A549 (cell line): ENCODE data around the gene ASF1A. TPM values are rescaled to one million over a fixed set of nuclear protein-coding genes. Genes with fewer than 3 reads are reported as not detected.

Source experiments
- ATAC-seq, 2 experiments: fragments of 200-7000 bp in 1 of 2; fragments of >200 bp in 1 of 2; cut with Nextera tagmentation in 1 of 2; cut with Tn5 transposase in 1 of 2; 3 replicates each; pipeline versions ENCODE4 v1.8.0 to v1.9.1; 2018 to 2020; ENCODE audit warnings: mild to moderate bottlenecking in 1 of 2, moderate library complexity in 1 of 2
- CTCF ChIA-PET: fragments of 300-600 bp; sonication (Branson Sonifier 250); formaldehyde crosslinking; extraction: SDS; loops from one replicate; lab custom pipeline; 2021; ENCODE audit warnings: antibody characterized with exemption, inconsistent platforms; lab: Yijun Ruan, JAX
- POLR2A ChIA-PET: fragments of 350-600 bp; formaldehyde crosslinking; extraction: SDS; loops from one replicate; lab custom pipeline; 2021; ENCODE audit warnings: antibody characterized with exemption, inconsistent platforms; lab: Yijun Ruan, JAX
- DNase-seq, 2 experiments: peaks; one replicate each; pipeline versions ENCODE4 v3.0.0 to v3.0.0-alpha.2; 2011 to 2016; ENCODE audit warnings: low read depth in 1 of 2, low spot score in 1 of 2
- FAIRE-seq: peaks from 2 replicates; lab custom pipeline; 2011; peaks lifted over from hg19 to GRCh38; lab: Jason Lieb, UNC
- H3K27ac ChIP-seq, 2 experiments: fragments of >200 bp; sonication (Bioruptor Twin); formaldehyde crosslinking; 3 replicates each; pipeline ENCODE4 v1.5.1; 2016 to 2017
- H3K4me1 ChIP-seq: fragments of >200 bp; sonication (Bioruptor Twin); formaldehyde crosslinking; 3 replicates; pipeline ENCODE4 v1.6.1; 2016
- H3K4me2 ChIP-seq: fragments of >200 bp; sonication (Bioruptor Twin); formaldehyde crosslinking; 3 replicates; pipeline ENCODE4 v1.6.1; 2016
- H3K4me3 ChIP-seq: fragments of >200 bp; sonication (Bioruptor Twin); formaldehyde crosslinking; 3 replicates; pipeline ENCODE4 v1.5.1; 2016
- H3K9me3 ChIP-seq: fragments of >200 bp; sonication (Bioruptor Twin); formaldehyde crosslinking; 3 replicates; pipeline ENCODE4 v1.6.1; 2016
- BCL3 ChIP-seq: fragments of >200 bp; sonication (Bioruptor Twin); formaldehyde crosslinking; IDR thresholded peaks from 3 replicates; pipeline ENCODE4 v1.6.1; 2016
- CBX2 ChIP-seq: fragments of 200-600 bp; sonication (generic); IDR thresholded peaks from 2 replicates; pipeline ENCODE4 v1.6.1; 2016; ENCODE audit warnings: low read depth, mild to moderate bottlenecking, borderline replicate concordance
- CBX8 ChIP-seq: fragments of 200-600 bp; sonication (generic); IDR thresholded peaks from 2 replicates; pipeline ENCODE4 v1.6.1; 2016
- CEBPB ChIP-seq, 2 experiments: fragments of >200 bp in 1 of 2; sonication (Bioruptor Twin) in 1 of 2; formaldehyde crosslinking in 1 of 2; IDR thresholded peaks; 2 replicates each; pipeline ENCODE4 v1.6.1; 2012 to 2016
- CHD2 ChIP-seq: fragments of 150-350 bp; IDR thresholded peaks from 2 replicates; pipeline ENCODE4 v1.6.1; 2014; ENCODE audit warnings: low read length; ENCODE audit not compliant: partially characterized antibody
- EHF ChIP-seq: fragments of 250-450 bp; sonication (Bioruptor Pico); IDR thresholded peaks from 2 replicates; pipeline ENCODE4 v1.5.0; 2020; ENCODE audit warnings: mild to moderate bottlenecking
- ELK1 ChIP-seq: fragments of 150-350 bp; IDR thresholded peaks from 2 replicates; pipeline ENCODE4 v1.6.1; 2014; ENCODE audit warnings: low read depth, mild to moderate bottlenecking, low read length
- ESRRA ChIP-seq: fragments of 150-350 bp; IDR thresholded peaks from 2 replicates; pipeline ENCODE4 v1.6.1; 2014; ENCODE audit warnings: mild to moderate bottlenecking, low read length, borderline replicate concordance
- FOSL2 ChIP-seq, 2 experiments: fragments of 450-650 bp in 1 of 2; fragments of >200 bp in 1 of 2; sonication (Bioruptor Twin) in 1 of 2; formaldehyde crosslinking; IDR thresholded peaks; 2 replicates each; pipeline versions ENCODE4 v1.5.0 to v1.6.1; 2016 to 2020; ENCODE audit warnings: mild to moderate bottlenecking in 1 of 2, moderate library complexity in 1 of 2
- HOXA7 ChIP-seq: fragments of 250-450 bp; sonication (Bioruptor Pico); IDR thresholded peaks from 2 replicates; pipeline ENCODE4 v1.5.0; 2020; ENCODE audit warnings: mild to moderate bottlenecking, moderate library complexity
- JUNB ChIP-seq: fragments of >200 bp; sonication (Bioruptor Twin); formaldehyde crosslinking; IDR thresholded peaks from 2 replicates; pipeline ENCODE4 v1.6.1; 2016
- MAFK ChIP-seq: fragments of 450-650 bp; IDR thresholded peaks from 2 replicates; pipeline ENCODE4 v1.6.1; 2014; ENCODE audit not compliant: partially characterized antibody
- NFE2L2 ChIP-seq: fragments of 150-350 bp; conservative IDR thresholded peaks from 2 replicates; pipeline ENCODE4 v1.6.1; 2014; ENCODE audit warnings: low read length
- RNF2 ChIP-seq: fragments of 200-600 bp; sonication (generic); IDR thresholded peaks from 2 replicates; pipeline ENCODE4 v1.6.1; 2016; ENCODE audit warnings: low read depth, mild to moderate bottlenecking, antibody characterized with exemption, moderate library complexity, borderline replicate concordance
- SMC3 ChIP-seq: fragments of >200 bp; sonication (Bioruptor Twin); formaldehyde crosslinking; IDR thresholded peaks from 3 replicates; pipeline ENCODE4 v1.6.1; 2018; ENCODE audit warnings: inconsistent platforms
- SREBF2 ChIP-seq: fragments of 450-650 bp; IDR thresholded peaks from 2 replicates; pipeline ENCODE4 v1.6.1; 2014; ENCODE audit warnings: mild to moderate bottlenecking, moderate library complexity
- TFCP2L1 ChIP-seq: fragments of 250-450 bp; sonication (Bioruptor Pico); IDR thresholded peaks from 2 replicates; pipeline ENCODE4 v1.5.0; 2021; ENCODE audit warnings: mild to moderate bottlenecking
- ZC3H11A ChIP-seq: fragments of 450-650 bp; IDR thresholded peaks from 2 replicates; pipeline ENCODE4 v1.6.1; 2014; ENCODE audit warnings: antibody characterized with exemption, mild to moderate bottlenecking
- ZSCAN20 ChIP-seq: fragments of 250-450 bp; sonication (Bioruptor Pico); IDR thresholded peaks from 2 replicates; pipeline ENCODE4 v1.8.0; 2022; ENCODE audit warnings: mild to moderate bottlenecking, moderate library complexity
- WGBS: methylation state at CpG from one replicate; pipeline ENCODE4 v1.1.6; 2017; ENCODE audit errors: missing lambda C conversion rate; 5-methylcytosine and 5-hydroxymethylcytosine counted together
- polyA plus RNA-seq, 4 experiments: library from polyadenylated mRNA; depleted of rRNA in 3 of 4; stranded (reverse); fragments of >200 nt; fragmentation: RNase III in 1 of 4; extraction: RNeasy Plus Mini Kit Qiagen cat#74134 plus additional on column Dnase treatment in 1 of 4; gene quantifications; 2 replicates in 3 of 4; 3 replicates in 1 of 4; pipeline ENCODE4 v1.2.3, GENCODE V29; 2011 to 2017

The ASF1A gene
- polyA plus RNA-seq, 2 of the 4 experiments (the other 2 are of a cell fraction) = 12.2 to 24.6 TPM

- no peak overlapping the region for H3K4me2 ChIP-seq
- POLR2A ChIA-PET = no interaction called here
- H3K9me3 ChIP-seq = no peaks in the 10 kb centered on the region
- no peak overlapping the region for H3K4me3 ChIP-seq
- no peak for DNase-seq
- FAIRE-seq = no peak
- CTCF ChIA-PET = no interaction called here
- TF ChIP-seq HOXA7 (no peak), ZC3H11A (no peak), ZSCAN20 (CRISPR knock-in tag) (no peak), MAFK (no peak), SMC3 (no peak)
- no peak overlapping the region for H3K27ac ChIP-seq
- WGBS = 75% methylated on average over 5 of the region's 5 CpGs
- H3K4me1 ChIP-seq = peaks cover 6% of the 10 kb centered on the region; the same call in 2 of the 3 replicates
- ATAC-seq = no peak
These were observed 37.5 kb downstream of the ASF1A start for GRCh38 chr6:118931436-118931835.

GRCh38 chr6:118932421-118932820 lies 38.5 kb downstream of the ASF1A start:
- Histone ChIP-seq H3K4me3 (no peak overlapping the region), H3K27ac (no peak overlapping the region), H3K4me2 (no peak overlapping the region), H3K4me1 (peaks cover 6% of the 10 kb centered on the region; the same call in 2 of the 3 replicates), H3K9me3 (no peaks in the 10 kb centered on the region)
- WGBS = 65% methylated on average over 2 of the region's 2 CpGs
- TF ChIP-seq BCL3 = no peak
- no peak for TF ChIP-seq CHD2
- no peak for TF ChIP-seq ELK1
- no peak for TF ChIP-seq NFE2L2
- FAIRE-seq = no peak
- no peak for ATAC-seq
- DNase-seq = no peak
- ChIA-PET CTCF (no interaction called here), POLR2A (no interaction called here)

- WGBS = 19% methylated on average over 8 of the region's 8 CpGs
- no peaks in the 10 kb centered on the region for H3K9me3 ChIP-seq
- peak overlapping the region; percentile 87 for H3K4me2 ChIP-seq
- ChIA-PET CTCF (interaction anchor here (0.6 to 0.7 kb wide), 2 partner anchors 29 to 41 kb away, joined by 3 read pairs; no protein-coding TSS in a partner anchor), POLR2A (interaction anchor here (0.5 kb wide), 1 partner anchor 58 kb away, joined by 4 read pairs; no protein-coding TSS in a partner anchor)
- peak overlapping the region; percentile 68 for H3K4me3 ChIP-seq
- FAIRE-seq (no peak), DNase-seq (no peak), ATAC-seq (no peak)
- H3K4me1 ChIP-seq = peaks cover 6% of the 10 kb centered on the region; the same call in 2 of the 3 replicates
- TF ChIP-seq RNF2 = no peak
- TF ChIP-seq SMC3 = no peak
- no peak for TF ChIP-seq ELK1
- no peak for TF ChIP-seq CEBPB (IDR thresholded peaks at IDR 0.05)
- TF ChIP-seq TFCP2L1 (CRISPR knock-in tag) = no peak
- no peak for TF ChIP-seq SREBF2
- no peak for TF ChIP-seq EHF (CRISPR knock-in tag)
- TF ChIP-seq CBX2 = no peak
- no peak for TF ChIP-seq ESRRA
- no peak for TF ChIP-seq BCL3
- TF ChIP-seq CBX8 = no peak
- TF ChIP-seq JUNB = no peak
- TF ChIP-seq FOSL2 (IDR thresholded peaks at IDR 0.05) = no peak
- no peak for TF ChIP-seq FOSL2 (CRISPR knock-in tag; IDR thresholded peaks at IDR 0.05)
- H3K27ac ChIP-seq = peak overlapping the region in 1 of 2 experiments; percentile 94; a peak in 1 of 6 replicates
These were observed 40.0 kb downstream of the ASF1A start for GRCh38 chr6:118933855-118934460.
